ENCODE measurements around the gene TBX4.

Gene TBX4

GRCh38 chr17:61496957-61497653 is 44.9 kb downstream of the TBX4 start:
- no peak for TF ChIP-seq CTCF (IDR thresholded peaks at IDR 0.05; ENCODE audit: low read depth, low read length)
- DNase-seq (ENCODE audit: extremely low read depth, low read depth) = no peak

DNA sequence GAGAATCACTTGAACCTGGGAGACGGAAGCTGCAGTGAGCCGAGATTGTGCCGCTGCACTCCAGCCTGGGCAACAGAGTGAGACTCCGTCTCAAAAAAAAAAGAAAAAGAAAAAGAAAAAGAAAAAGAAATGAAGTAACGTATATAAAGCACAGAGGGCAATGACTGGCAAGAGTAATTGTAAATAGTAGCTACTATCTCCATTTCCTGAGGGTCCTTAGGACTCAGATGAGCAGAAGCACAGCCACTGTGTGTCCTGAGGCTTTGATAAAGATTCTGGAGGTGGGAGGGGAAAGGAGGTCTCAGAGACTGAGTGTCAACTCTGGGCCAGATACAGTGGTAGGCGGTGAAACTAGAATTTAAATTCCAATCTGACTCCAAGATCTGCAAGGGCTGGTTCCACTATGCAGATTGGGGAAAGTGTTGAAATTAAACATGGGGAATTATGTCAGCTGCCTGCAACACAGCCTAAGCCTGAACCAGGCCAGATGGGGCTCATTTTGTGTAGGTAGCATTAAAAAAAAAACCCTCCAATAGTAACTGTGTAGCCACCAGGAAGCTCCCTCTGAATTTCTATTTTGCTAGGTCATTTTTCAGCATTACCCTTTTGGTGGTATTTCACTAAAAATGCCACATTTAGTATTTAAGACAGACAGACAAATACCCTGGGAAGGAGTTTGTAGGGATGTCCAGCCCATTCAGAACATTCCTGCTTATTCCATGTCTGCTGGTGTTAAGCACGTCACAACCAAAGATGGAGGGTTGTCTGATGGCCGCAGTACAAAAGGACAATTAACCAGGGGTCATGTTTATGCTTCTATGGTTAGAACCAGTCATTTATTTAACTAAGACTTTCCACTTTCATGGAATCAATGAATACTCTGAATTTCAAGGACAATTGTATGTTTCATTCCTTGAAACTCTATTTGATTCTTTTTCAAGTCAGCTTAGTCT is 46.1 kb downstream of the TBX4 start:
- DNase-seq (ENCODE audit: extremely low read depth, low read depth) = no peak
- no peak for TF ChIP-seq CTCF (IDR thresholded peaks at IDR 0.05; ENCODE audit: low read depth, low read length)

GRCh38 chr17:61499632-61500031 is 47.4 kb downstream of the TBX4 start:
- DNase-seq (ENCODE audit: extremely low read depth, low read depth) = no peak
- TF ChIP-seq CTCF (IDR thresholded peaks at IDR 0.05; ENCODE audit: low read depth, low read length) = no peak

DNA sequence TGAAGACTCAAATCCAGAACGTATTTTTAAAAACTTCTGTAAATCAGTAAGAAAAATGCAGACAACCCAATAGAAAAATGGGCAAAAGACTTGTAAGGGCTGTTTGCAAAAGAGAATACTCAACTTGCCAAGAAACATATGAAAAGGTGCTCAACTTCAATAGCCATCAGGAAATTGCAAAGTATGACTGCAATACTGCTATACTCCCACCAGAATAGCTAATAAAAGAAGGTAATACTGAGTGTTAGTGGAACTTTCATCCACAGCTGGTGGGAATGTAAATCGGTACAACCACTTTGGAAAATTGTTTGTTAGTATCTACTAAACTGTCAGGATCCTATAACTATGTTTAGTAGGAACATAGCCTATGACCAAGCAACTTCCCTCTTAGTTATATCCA is 48.1 kb downstream of the TBX4 start:
- DNase-seq (ENCODE audit: extremely low read depth, low read depth) = no peak
- no peak for TF ChIP-seq CTCF (IDR thresholded peaks at IDR 0.05; ENCODE audit: low read depth, low read length)

- DNase-seq (ENCODE audit: extremely low read depth, low read depth) = no peak
- TF ChIP-seq CTCF (IDR thresholded peaks at IDR 0.05; ENCODE audit: low read depth, low read length) = no peak
These were observed 50.1 kb downstream of the TBX4 start for GRCh38 chr17:61502292-61502691.

DNA sequence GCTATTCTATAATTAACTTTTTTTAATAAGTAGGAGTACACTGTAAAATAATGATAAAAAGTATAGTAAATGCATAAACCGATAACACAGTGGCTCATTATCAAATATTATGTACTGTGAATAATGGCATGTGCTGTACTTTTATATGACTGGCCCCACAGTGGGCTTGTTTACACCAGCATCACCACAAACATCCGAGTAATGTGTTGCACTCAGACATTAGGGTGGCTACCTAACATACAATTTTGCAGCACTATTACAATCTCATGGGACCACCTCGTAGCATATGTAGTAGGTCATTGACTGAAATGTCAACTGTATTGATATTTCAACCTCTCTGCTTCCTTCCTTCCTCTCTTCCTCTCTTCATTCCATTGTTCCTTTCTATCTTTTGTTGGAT is 51.7 kb downstream of the TBX4 start:
- no peak for TF ChIP-seq CTCF (IDR thresholded peaks at IDR 0.05; ENCODE audit: low read depth, low read length)
- DNase-seq (ENCODE audit: extremely low read depth, low read depth) = no peak

DNA sequence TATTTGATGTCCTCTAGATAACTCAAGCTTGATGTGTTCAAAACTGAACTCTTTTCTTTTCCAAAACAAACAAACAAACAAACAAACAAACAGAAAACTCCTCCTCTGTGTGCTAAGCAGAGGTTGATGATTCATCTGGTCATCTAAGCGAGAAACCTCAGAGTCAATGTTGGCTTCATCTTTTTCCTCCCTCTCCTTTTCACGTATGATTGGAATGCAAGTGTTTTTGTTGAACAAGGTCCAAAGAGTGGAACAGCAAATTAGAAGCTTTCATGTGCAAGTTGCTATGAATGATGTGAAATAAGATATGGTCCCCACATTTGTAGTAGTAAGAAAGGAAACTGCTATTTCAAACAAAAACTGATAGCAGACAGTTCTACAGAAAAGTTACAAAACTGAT is 52.5 kb downstream of the TBX4 start:
- no peak for TF ChIP-seq CTCF (IDR thresholded peaks at IDR 0.05; ENCODE audit: low read depth, low read length)
- DNase-seq (ENCODE audit: extremely low read depth, low read depth) = peak; percentile 83
